ENCODE data around the gene TMCO1. TPM values are rescaled to one million over a fixed set of nuclear protein-coding genes. Genes with fewer than 3 reads are reported as not detected.
"Not testable (repeated sequence)": the region's sequence is repeated elsewhere in the genome, so short reads cannot be mapped to it uniquely, and the experiment has no call there.

Gene TMCO1
- total RNA-seq, 1 donor from 2014 or later = 102 TPM

DNA sequence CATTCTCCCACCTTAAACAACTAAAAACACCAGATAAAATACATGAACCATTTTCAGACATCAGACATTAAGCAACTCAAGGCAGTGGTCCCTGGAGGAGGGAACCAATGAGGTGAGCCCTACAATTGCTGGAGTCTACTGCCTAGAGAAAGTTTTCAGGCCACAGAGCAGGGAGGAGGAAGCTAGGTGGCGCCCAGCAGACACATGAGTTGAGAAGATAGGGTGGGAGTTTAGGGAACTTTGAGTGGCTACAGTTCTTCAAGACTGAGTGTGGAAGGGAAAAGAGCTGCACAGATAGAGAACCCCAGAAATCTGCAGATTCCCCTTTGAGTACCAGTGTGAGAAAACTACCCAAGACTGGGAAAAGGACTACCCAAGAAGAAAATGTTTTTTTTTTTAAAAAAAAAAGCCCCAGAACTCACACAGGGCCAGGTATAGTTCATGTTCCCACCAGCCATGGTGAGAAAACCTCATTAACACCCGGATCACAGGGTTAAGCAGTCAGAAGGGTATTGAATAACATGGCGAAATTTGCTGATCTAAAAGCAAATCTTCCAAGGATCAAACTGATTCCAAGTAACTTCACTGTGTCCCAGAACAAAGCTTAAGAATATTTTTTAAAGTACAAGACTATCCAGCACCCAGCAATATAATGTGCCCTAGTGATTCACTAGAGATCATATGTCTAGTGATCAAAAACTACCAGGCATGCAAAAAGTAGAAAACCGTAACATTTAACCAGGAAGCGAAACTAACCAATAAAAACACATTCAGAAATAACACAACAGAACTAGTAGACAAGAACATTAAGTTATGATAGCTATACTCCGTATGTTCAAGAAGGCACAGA is 82.3 kb downstream of the TMCO1 start:
- Mint-ChIP-seq H3K27ac (no peak overlapping the region), H3K27me3 (no peaks in the 10 kb centered on the region), H3K36me3 (ENCODE audit: insufficient read depth) (peaks cover 32% of the 10 kb centered on the region), H3K4me1 (ENCODE audit: low read depth) (no peaks in the 10 kb centered on the region), H3K4me3 (ENCODE audit: low read depth) (no peak overlapping the region), H3K9me3 (ENCODE audit: low read depth) (peaks cover 8% of the 10 kb centered on the region)
- no peak for TF ChIP-seq CTCF (IDR thresholded peaks at IDR 0.05; ENCODE audit: unreplicated experiment)
- no peak for DNase-seq (ENCODE audit: low spot score, unreplicated experiment)

DNA sequence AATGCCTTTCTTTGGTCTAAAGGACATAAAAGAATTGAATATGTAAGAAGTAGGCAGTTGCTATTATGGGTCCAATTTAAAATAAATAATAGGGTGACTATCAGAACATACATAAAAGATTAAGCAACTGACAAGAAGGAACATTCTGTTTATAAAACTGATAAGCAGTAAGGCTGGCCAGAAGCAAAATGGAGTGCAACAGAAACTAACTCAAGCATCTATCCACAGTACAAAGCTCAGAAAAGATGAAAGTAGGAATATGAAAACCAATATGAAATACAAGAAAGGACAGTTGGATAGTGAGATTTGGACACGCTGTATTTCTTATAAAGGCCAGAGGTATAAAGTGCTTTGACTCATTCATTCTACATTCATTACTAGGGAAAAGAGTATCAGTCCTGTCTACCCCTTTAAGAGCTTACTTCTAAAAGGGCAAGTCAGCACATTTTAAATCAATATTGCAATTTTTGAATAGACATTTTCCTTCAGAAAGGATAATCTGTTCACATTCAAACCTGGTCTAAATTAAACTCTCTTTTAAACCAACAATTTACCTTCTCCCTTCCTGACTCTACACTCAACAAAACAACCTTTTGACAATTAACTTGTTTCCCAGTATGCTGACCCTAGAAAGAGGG is 84.7 kb downstream of the TMCO1 start:
- H3K9me3 Mint-ChIP-seq (ENCODE audit: low read depth) = peaks cover 6% of the 10 kb centered on the region
- H3K4me3 Mint-ChIP-seq (ENCODE audit: low read depth) = no peak overlapping the region
- TF ChIP-seq CTCF (IDR thresholded peaks at IDR 0.05; ENCODE audit: unreplicated experiment) = no peak
- DNase-seq (ENCODE audit: low spot score, unreplicated experiment) = no peak
- no peak overlapping the region for H3K27ac Mint-ChIP-seq
- no peaks in the 10 kb centered on the region for H3K27me3 Mint-ChIP-seq
- H3K36me3 Mint-ChIP-seq (ENCODE audit: insufficient read depth) = peaks cover 37% of the 10 kb centered on the region
- H3K4me1 Mint-ChIP-seq (ENCODE audit: low read depth) = no peaks in the 10 kb centered on the region

GRCh38 chr1:165680773-165681172 is 87.9 kb downstream of the TMCO1 start:
- not testable (repeated sequence) for H3K27ac Mint-ChIP-seq; H3K27me3 Mint-ChIP-seq; H3K9me3 Mint-ChIP-seq (ENCODE audit: low read depth); H3K4me1 Mint-ChIP-seq (ENCODE audit: low read depth); H3K4me3 Mint-ChIP-seq (ENCODE audit: low read depth); DNase-seq (ENCODE audit: low spot score, unreplicated experiment)
- H3K36me3 Mint-ChIP-seq (ENCODE audit: insufficient read depth) = peaks cover 39% of the 10 kb centered on the region

GRCh38 chr1:165680303-165680702 is 88.4 kb downstream of the TMCO1 start:
- Mint-ChIP-seq H3K4me3 (ENCODE audit: low read depth) (no peak overlapping the region), H3K27ac (no peak overlapping the region), H3K9me3 (ENCODE audit: low read depth) (peaks cover 6% of the 10 kb centered on the region), H3K4me1 (ENCODE audit: low read depth) (no peaks in the 10 kb centered on the region), H3K27me3 (no peaks in the 10 kb centered on the region), H3K36me3 (ENCODE audit: insufficient read depth) (peaks cover 44% of the 10 kb centered on the region)
- no peak for DNase-seq (ENCODE audit: low spot score, unreplicated experiment)
- TF ChIP-seq CTCF (IDR thresholded peaks at IDR 0.05; ENCODE audit: unreplicated experiment) = no peak

DNA sequence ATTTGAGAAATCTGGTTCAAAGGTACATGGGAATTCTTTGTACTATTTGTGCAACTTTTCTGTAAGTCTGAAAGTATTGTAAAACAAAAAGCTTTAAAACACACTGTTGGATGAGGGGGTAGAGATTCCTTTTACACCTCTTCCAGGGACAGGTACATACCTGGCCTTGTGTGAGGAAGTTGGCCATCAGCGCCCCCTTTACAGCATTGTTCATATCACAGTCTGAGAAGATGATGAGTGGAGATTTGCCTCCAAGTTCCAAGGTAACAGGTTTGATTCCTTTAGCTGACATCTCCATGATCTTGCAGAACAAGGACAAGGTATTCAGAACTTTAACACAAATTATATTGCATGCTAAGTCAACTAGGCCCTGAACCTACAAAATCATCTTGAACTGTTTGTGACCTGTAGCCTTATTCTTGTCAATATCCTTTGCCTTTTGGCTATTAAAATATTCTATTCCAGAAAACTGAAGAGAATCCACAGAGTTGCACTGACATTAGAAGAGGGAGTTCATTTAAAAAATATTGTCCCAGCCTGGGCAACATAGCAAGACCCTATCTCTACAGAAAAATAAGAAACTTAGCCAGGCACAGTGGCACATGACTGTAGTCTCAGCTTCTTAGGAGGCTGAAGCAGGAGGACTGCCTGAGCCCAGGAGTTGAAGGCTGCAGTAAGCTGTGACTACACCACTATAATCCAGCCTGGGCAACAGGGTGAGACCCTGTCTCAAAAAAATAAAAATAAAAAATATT is 89.2 kb downstream of the TMCO1 start:
- Mint-ChIP-seq H3K27me3 (no peaks in the 10 kb centered on the region), H3K4me1 (ENCODE audit: low read depth) (no peaks in the 10 kb centered on the region), H3K27ac (no peak overlapping the region), H3K9me3 (ENCODE audit: low read depth) (peaks cover 6% of the 10 kb centered on the region), H3K36me3 (ENCODE audit: insufficient read depth) (peaks cover 45% of the 10 kb centered on the region), H3K4me3 (ENCODE audit: low read depth) (no peak overlapping the region)
- no peak for DNase-seq (ENCODE audit: low spot score, unreplicated experiment)
- TF ChIP-seq CTCF (IDR thresholded peaks at IDR 0.05; ENCODE audit: unreplicated experiment) = no peak

Measured in progenitor cell of endocrine pancreas (in vitro differentiated cells).